Stimulated activated CD8-positive, alpha-beta memory T cell treated with anti-CD3 and anti-CD28 coated beads, Interleukin-15, amount 100 ng/mL, for 4 hours (primary cell): ENCODE measurements around the gene STXBP3.

ENCODE experiments used
- DNase-seq, 2 donors: peaks; one replicate each; pipeline ENCODE4 v3.0.0-alpha.2; 2020; ENCODE audit warnings: low read depth in 2 of 2

STXBP3 gene

DNA sequence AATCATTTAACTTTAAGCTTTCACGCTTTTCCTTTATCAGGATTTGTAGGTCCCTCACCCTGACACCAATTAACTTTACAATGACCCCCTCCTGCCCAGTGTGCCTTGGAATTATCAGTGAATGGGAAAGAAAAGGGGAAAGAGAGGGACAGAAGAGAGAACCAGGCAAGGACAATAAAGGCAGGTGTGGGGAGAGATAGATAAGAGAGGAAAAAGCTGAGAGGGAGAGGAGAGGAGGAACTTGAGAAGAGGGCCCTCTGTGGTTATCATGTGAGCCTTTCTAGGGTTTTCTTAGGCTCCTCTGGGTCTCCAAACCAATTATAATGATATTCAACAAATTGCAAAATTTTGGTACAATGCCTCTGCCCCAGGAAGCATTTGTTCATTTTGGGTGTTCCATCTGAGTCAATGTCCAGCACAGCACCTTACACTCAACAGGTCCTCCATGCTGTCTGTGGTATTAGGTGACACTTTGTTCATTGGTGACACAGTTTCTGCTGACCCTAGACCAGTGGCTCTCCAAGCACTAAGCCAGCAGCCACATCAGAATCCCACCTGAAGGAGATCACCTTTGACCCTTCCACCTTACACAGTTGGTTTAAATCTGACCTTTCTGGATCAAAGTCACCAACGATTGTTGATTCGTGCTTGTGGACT is 96.2 kb downstream of the STXBP3 start:
- no peak for DNase-seq

DNA sequence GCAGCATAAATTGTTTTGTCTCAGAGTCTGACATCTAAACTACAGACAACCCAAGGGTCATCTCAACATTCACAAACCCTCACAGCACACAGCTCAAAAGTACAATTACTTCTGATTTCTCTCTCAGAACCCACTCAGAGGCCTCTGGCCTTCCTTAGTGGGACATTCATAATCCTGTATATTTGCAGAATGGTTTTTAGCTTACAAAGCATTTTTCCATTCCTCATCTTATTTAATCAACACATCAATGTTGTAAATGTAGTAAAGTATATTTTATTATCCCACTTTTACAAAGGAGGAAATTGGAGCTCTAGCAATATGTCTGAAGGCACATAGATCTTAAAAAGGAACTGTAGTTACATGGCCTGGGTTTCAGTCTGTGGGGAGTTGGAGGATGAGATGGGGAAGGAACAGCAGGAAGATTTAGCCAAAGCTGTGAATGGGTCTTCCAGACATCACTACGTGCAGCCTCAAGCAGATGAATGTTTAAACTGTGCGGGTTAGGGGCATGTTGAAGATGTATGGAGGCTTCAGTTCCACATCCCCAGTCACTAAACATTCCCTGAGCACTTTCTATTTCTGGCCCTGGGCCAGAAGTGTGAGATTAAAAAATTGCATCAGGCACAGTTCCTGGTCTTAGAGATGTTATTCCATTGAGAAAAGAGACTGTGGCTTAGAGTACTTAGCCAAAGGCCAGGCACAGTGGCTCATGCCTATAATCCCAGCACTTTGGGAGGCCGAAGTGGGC is 97.1 kb downstream of the STXBP3 start:
- DNase-seq: no peak

DNA sequence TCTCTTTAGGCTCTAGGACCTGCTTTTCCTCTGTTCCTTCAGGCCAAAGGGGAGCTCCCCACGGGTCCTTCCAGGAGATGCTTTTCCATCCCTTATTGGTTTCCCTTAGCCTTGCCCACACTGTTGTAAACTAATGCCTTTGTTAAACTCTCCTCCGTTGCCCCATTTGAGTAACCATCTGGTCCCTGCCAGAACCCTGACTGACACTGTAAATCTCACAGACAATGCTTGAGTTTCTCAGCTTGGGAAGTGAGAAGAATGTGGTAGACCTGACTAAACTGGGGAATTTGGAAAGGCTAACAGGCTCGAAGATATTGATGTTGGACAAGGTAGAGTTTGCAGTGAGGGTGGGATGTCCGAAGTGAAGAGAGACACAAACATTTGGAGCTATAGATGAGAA is 99.0 kb downstream of the STXBP3 start:
- DNase-seq: no peak

DNA sequence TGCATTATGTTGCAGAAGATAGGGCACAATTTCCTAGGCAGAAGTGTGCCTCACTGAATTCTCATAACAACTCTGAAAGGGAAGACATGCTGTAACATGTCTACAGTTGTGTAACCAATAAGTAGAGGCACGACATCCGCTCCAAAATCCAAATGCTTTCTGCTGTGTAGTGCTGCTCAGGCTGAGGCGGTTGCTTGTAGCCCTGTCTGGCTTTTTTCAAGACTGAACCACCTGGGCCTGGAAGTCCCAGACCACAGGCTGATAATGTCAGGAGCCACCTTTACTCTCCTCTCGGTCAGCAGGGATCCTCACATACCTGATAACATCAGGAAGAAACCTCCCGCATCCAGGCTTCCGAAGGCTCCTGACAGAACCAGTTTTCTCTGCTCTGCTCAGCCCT is 99.5 kb downstream of the STXBP3 start:
- no peak for DNase-seq

DNA sequence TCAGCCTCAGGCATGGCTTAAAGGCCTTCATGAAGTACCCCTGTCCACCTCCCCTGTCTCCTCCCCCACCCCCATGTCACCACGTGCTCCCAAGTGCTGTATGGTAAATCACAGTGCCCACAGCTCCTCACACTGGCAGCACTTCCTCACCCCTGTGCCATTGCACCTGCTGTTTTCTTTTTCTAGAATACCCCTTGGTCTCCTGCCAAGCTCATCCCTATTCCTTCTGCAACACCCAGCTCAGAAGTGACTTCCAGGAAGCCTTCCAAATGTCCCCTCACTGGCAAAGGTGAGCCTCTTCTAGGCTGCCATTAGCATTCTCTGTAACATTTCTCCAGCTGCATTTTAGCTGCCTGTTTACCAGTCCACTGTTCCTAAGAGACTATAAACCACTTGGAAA is 101.0 kb downstream of the STXBP3 start:
- no peak for DNase-seq

DNA sequence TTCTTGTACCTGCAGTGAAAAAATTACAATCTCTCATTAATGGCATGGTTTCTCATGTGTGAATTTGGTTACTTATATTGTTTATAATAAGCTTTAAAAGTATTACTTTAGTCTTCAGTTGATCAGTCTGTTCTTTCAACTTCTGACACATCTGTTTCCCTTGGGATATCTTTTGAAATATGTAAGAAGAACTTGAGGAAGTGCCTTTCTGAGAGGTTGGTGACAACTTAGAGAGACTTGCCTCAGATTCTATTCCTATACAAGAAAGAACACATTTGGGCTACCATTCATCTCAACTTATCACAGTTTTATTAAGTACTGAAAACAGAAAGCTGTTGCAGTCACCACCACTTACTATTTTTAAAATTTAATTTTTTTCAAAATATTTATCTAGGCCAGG is 102.3 kb downstream of the STXBP3 start:
- DNase-seq: no peak

DNA sequence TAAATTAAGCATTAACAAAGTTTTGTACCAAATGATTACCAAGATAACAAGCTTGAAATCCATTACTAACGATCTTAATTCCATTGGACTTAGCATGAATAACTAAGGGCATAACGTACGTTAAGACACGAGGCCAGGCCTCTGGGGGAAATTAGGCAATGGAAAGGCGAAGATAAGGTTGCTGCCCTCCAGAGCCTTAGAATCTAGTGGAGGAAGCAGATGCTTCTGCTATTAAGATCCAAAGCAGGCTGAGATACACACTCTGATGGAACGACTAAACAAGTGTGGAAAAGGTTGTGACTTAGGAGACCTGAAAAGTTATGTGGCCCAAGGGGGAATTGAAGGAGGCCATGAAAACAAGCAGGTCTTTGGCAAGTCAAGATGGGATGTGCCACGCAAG is 104.5 kb downstream of the STXBP3 start:
- no peak for DNase-seq

DNA sequence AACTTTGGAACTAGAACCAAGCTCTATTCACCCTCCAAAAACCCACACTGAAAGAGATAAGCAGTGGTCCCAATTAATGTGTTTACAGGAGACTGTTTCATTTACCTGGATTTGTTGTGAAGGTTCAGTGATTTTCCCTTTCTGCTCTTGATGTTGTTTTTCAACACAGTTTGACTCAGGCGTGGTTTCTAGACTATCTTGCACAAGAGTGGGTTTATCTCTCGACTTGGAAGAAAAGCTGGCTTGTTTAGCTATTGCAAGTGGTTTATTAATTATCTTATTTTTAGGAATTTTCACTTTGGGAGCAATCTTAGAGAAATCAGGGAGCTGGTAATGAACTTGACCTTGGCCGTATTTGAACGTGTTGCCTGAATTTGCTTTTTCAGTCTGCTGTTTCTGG is 105.1 kb downstream of the STXBP3 start:
- no peak for DNase-seq

DNA sequence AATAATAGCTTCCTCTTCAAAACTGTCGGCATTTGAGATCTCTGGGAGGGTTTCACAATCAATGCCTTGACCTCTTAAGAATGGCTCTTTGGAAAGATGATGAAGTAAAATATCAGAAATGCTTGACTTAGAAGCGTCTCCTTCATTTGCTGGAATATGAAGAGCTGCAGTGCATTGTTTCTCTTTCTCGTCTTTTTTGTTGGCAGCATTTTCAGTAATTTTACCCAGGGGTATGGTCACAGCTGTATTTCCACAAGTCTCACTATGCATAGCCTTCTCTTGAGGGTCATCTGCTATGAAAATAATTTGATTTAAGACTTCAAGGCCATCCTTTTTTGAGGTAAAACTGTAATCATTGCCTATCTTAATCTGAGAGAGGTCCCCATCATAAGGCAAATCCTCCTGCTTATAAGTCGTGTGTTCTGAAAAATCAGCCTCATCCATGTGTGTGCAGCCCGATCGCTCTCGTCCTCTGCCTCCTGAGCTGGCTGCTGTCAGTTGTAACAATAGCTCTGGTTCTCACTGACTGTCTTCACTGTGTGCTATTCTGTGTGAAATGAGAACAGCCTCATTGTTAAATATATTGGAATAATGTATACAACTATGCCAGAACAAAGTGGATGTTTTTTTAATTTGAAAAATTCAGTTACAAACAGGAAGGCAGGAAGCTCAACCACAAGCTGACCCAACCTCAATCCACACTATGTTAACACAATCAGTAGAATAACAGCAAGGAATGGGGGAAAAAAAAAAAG is 105.9 kb downstream of the STXBP3 start:
- DNase-seq: no peak

DNA sequence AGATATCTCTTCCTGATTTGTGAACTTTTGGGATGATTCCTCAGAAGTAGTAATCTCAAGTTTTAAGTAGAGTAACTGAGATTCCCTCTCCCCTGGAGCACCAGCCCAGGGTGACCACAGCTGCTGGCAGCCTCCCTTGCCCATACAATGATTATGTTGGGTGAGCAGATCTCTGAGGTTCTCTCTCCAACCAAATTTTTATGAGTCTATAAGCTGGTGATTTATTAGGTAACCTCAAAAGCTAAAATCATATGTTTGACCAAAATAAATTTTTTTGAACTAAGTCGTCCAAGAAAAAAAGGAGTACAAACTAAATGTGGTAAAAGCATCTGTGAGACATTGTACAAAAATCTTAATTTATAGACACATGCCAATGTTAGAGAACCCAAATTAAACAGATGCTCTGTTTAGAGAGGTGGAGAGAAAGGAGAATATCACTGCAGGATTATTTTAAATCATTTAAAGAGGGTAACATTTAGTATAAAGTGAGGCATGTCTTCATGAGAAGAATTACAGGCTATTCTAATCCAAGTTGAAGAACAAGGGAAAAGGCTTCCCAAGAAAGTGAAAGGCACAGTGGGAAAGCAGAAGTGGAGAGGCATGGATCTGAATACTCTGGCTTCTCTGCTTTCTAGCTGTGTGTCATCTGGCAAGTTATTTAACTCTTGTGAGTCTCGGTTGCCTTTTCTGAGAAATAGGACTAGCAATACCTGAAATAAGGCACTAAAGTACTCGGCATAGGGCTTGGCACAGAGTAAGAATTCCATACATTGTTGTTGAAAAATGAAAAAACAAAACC is 107.9 kb downstream of the STXBP3 start:
- DNase-seq: no peak

DNA sequence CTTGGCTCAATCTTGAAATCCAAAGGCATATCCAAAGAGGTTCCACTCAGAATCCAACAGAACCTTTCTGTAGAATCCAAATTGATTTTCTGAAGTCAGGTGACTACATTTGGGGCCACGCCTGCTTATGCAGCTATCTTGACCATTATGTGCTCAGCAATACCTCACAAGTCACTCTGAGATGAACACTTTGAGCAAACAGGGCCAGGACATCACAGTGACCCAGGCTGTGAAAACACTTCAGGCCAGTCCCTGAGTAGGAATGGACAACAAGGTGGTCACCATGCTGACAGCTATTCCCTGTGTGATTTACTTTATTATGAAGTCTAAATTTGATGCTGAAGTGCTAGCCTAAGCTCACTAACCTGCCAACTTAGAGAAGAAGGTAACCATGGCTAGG is 110.5 kb downstream of the STXBP3 start, which contains the start of gene AKNAD1:
Gene AKNAD1 (minus strand): TSS at position 101 of the 400 bp plus-strand sequence. CDS start 4,430 bp downstream, outside the sequence.
- DNase-seq: no peak

DNA sequence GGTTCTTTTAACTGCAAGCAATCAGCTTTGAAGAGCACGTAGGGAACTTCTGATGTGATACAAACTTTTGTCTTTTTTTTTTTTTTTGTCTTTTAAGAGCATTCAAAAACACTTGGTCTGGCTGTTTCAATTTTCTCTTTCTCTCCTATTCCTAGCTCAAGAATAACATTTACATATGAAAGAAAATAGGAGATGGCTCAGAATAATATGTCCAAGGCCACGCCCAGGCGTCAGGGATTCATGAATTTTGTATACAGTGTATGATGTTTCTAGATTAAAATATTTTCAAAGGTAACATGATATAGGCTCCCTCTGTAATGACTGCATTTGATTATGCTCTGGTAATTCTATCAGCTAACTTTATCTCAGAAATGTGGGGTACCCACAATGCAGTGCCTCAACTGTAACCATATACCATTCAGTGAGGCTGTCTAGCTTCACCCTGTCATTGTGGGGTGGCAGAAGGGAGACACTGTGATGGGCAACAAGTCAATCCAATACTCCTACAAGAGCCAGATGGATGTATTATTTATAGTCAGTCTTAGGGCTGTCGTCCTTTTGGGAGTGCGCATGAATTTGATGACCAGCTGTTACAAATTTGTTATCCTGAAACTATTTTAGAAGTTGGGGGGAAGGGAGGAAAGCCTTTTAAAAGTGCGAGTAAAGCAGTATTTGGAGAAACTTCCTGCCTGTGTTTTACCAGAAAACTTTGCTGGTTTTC is 111.9 kb downstream of the STXBP3 start:
- no peak for DNase-seq
